Uterus (tissue), 2 donors: Measurements from ENCODE around the gene LPAR1.
"Not testable (repeated sequence)": the region's sequence is repeated elsewhere in the genome, so short reads cannot be mapped to it uniquely, and the experiment has no call there.

ENCODE experiments used
- CTCF ChIP-seq, 4 experiments: fragments of 200-600 bp in 2 of 4; fragments of 450-650 bp in 2 of 4; sonication (generic) in 2 of 4; IDR thresholded peaks; one replicate each; pipeline ENCODE4 v1.5.1; 2016 to 2019; ENCODE audit warnings: antibody characterized with exemption in 4 of 4, mild to moderate bottlenecking in 2 of 4, moderate library complexity in 1 of 4
- POLR2A ChIP-seq, 2 donors: fragments of 450-650 bp; IDR thresholded peaks; one replicate each; pipeline ENCODE4 v1.6.1; 2016; ENCODE audit warnings: antibody characterized with exemption in 2 of 2, mild to moderate bottlenecking in 1 of 2, moderate library complexity in 1 of 2

GRCh38 chr9:110825129-110825528, 213.1 kb downstream of the LPAR1 start:
- not testable (repeated sequence) for TF ChIP-seq CTCF, POLR2A (IDR thresholded peaks at IDR 0.05)
